Sigmoid colon (tissue), 4 donors: Measurements from ENCODE around the gene PRMT1.

Experiments used
- EP300 ChIP-seq, 4 donors: sonication (generic); formaldehyde crosslinking; IDR thresholded peaks; one replicate each; pipeline ENCODE4 v1.6.1; 2017; ENCODE audit warnings: antibody characterized with exemption in 4 of 4
- POLR2A ChIP-seq, 2 donors: fragments of 450-650 bp; IDR thresholded peaks; one replicate each; pipeline ENCODE4 v1.6.1; 2016; ENCODE audit warnings: antibody characterized with exemption in 2 of 2, mild to moderate bottlenecking in 2 of 2, moderate library complexity in 2 of 2
- POLR2AphosphoS5 ChIP-seq, 4 donors: sonication (generic); formaldehyde crosslinking; IDR thresholded peaks; one replicate each; pipeline ENCODE4 v1.6.1; 2017; ENCODE audit warnings: antibody characterized with exemption in 4 of 4
- TF ChIP-seq, protein P1 (sequence below), 4 experiments: fragments of 450-650 bp in 3 of 4; fragments of 200-600 bp in 1 of 4; IDR thresholded peaks; one replicate each; pipeline ENCODE4 v1.5.1; 2016 to 2019; ENCODE audit warnings: antibody characterized with exemption in 4 of 4, mild to moderate bottlenecking in 3 of 4, moderate library complexity in 2 of 4

GRCh38 chr19:49656456-49657109 lies 20.5 kb upstream of the PRMT1 start:
- TF ChIP-seq, protein P1, sequence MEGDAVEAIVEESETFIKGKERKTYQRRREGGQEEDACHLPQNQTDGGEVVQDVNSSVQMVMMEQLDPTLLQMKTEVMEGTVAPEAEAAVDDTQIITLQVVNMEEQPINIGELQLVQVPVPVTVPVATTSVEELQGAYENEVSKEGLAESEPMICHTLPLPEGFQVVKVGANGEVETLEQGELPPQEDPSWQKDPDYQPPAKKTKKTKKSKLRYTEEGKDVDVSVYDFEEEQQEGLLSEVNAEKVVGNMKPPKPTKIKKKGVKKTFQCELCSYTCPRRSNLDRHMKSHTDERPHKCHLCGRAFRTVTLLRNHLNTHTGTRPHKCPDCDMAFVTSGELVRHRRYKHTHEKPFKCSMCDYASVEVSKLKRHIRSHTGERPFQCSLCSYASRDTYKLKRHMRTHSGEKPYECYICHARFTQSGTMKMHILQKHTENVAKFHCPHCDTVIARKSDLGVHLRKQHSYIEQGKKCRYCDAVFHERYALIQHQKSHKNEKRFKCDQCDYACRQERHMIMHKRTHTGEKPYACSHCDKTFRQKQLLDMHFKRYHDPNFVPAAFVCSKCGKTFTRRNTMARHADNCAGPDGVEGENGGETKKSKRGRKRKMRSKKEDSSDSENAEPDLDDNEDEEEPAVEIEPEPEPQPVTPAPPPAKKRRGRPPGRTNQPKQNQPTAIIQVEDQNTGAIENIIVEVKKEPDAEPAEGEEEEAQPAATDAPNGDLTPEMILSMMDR (IDR thresholded peaks at IDR 0.05): no peak
- TF ChIP-seq POLR2AphosphoS5 (IDR thresholded peaks at IDR 0.05) (no peak), EP300 (IDR thresholded peaks at IDR 0.05) (no peak), POLR2A (IDR thresholded peaks at IDR 0.05) (no peak)
